Measurements from ENCODE around the gene TFDP1. TPM values are rescaled to one million over a fixed set of nuclear protein-coding genes. Genes with fewer than 3 reads are reported as not detected.

TFDP1 gene, protein sequence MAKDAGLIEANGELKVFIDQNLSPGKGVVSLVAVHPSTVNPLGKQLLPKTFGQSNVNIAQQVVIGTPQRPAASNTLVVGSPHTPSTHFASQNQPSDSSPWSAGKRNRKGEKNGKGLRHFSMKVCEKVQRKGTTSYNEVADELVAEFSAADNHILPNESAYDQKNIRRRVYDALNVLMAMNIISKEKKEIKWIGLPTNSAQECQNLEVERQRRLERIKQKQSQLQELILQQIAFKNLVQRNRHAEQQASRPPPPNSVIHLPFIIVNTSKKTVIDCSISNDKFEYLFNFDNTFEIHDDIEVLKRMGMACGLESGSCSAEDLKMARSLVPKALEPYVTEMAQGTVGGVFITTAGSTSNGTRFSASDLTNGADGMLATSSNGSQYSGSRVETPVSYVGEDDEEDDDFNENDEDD
- total RNA-seq: 10 to 100 TPM; 29.7 to 36.6 TPM
- polyA plus RNA-seq: 10 to 100 TPM; 17.4 to 36.4 TPM
- long read RNA-seq, donor 1, partial matches to known transcripts: 6 of 16 reads
- long read RNA-seq, donor 1, other reads (novel, unspliced or antisense): 10 of 16 reads
- long read RNA-seq, donor 2, transcript TFDP1-201 (12 exons, 2,648 nt): major isoform, 7 of 38 reads
- long read RNA-seq, donor 2, partial matches to known transcripts: 5 of 38 reads
- long read RNA-seq, donor 2, other reads (novel, unspliced or antisense): 25 of 38 reads

DNA sequence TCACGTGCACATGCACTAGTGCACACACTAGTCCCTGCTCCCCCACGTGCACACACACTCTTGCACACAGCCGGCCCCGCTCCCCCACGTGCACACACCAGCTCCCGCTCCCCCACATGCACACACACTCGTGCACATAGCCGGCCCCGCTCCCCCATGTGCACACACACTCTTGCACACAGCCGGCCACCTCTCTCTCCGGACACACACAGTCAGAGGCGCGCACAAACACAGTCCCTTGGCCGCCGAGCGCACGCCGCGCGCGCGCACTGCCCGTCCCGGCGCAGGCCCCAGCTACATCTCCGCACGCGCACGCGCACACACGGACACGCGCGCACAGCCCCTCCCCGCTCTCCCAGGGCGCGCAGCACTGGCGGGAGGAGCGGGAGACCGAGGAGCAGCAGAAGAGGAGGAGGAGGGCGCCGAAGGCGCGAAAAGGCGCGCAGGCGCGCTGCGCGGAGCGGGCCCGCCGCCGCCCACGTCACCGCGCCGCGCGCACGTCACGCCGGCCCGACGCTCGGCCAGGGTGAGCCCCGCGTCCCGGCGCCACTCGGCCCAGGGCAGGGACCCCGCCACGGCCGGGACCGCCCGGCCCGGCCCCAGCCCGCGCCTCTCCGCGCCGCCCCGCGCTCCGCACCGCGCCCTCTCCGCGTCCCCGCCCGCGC is at the start of gene TFDP1:
TSS of gene TFDP1 (plus strand) at position 549 of the 665 bp plus-strand sequence. CDS start 1,085 bp downstream, outside the sequence.
- Histone ChIP-seq H3K9me3 (ENCODE audit: control insufficient read depth, low read length) (no peaks in the 10 kb centered on the region), H3K27me3 (ENCODE audit: control insufficient read depth in 1 of 2, insufficient read depth in 2 of 2, low read length in 1 of 2) (no peaks in the 10 kb centered on the region), H3K27ac (ENCODE audit: low read depth in 1 of 2, low read length in 2 of 2) (no peak within 1 kb of the TSS), H3K36me3 (ENCODE audit: control insufficient read depth in 1 of 2, insufficient read depth in 2 of 2, low read length in 1 of 2) (no peaks in the 10 kb centered on the region), H3K4me1 (ENCODE audit: control insufficient read depth in 1 of 2, insufficient read depth in 2 of 2, low read length in 2 of 2) (no peaks in the 10 kb centered on the region), H3K4me3 (ENCODE audit: low read length in 2 of 2) (peak within 1 kb of the TSS; percentile 65 to 92)
- WGBS, 2 donors: 2 to 3% methylated on average over 61 to 92 of the region's 92 CpGs
- intact Hi-C loops (cut with DNase I): no loop called here
- peak; percentile 75 to 90 for DNase-seq
- peak; percentile 75 for ATAC-seq (ENCODE audit: low FRiP score)

DNA sequence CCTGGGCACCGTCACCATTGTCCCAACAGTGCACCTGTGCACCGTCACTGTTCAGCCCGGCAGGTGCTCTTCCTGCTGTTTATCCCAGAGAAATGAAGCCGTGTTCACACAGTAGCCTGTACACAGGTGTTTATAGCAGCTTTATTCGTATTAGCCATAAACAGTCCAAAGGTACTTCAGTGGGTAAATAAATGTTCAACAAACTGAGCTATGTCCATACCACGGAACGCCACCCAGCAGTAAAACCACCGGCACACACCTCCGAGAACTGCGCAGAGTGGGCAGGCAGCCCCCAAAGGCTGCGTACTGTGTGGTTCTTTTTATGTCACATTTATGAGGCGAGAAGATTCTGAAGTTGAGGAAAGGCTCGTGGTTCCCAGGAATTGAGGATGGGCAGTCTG is 49.2 kb upstream of the TFDP1 start:
- Histone ChIP-seq H3K27ac (ENCODE audit: low read depth in 1 of 2, low read length in 2 of 2) (no peak overlapping the region), H3K36me3 (ENCODE audit: control insufficient read depth in 1 of 2, insufficient read depth in 2 of 2, low read length in 1 of 2) (peaks cover 0 to 14% of the 10 kb centered on the region in 2 donors), H3K9me3 (ENCODE audit: control insufficient read depth, low read length) (no peaks in the 10 kb centered on the region), H3K4me1 (ENCODE audit: control insufficient read depth in 1 of 2, insufficient read depth in 2 of 2, low read length in 2 of 2) (no peaks in the 10 kb centered on the region), H3K27me3 (ENCODE audit: control insufficient read depth in 1 of 2, insufficient read depth in 2 of 2, low read length in 1 of 2) (no peaks in the 10 kb centered on the region), H3K4me3 (ENCODE audit: low read length in 2 of 2) (no peak overlapping the region)
- ATAC-seq (ENCODE audit: low FRiP score): no peak
- peak in 1 of 2 donors; percentile 33 for DNase-seq
- 92 to 95% methylated on average over 13 of the region's 13 CpGs for WGBS, 2 donors
- intact Hi-C loops (cut with DNase I): no loop called here

DNA sequence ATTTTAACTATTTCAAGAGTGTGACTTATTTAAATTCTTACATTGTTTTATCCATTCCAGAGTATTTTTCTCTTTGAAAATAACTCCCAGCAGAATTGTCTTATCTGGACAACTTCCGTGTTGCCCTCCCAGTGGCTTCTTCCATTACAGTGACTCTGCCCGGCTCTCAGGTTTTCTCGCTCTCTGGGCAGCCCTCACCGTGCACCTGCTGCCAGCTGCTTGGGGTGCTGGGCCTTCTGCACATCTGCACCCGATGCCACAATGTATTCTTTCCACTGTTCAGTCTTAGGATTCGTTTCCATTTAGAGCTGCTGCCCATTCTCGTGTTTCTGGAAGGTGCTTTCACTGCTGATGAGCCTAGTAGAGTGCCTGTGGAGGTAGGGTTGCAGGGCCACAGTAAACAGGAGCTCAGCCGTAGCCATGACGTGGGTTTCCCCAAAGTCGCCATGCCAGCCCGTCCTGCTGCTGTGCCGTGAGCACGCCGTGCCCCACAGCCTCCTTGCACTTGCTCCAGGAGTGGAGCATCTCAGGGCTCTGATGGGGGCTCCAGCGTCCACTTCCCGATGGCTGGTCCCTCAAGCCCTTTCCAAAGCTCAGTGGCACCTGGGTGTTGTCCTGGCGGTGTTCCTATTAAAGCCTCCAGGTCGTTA is 48.0 kb upstream of the TFDP1 start:
- Histone ChIP-seq H3K4me3 (ENCODE audit: low read length in 2 of 2) (no peak overlapping the region), H3K36me3 (ENCODE audit: control insufficient read depth in 1 of 2, insufficient read depth in 2 of 2, low read length in 1 of 2) (peaks cover 0 to 11% of the 10 kb centered on the region in 2 donors), H3K9me3 (ENCODE audit: control insufficient read depth, low read length) (no peaks in the 10 kb centered on the region), H3K4me1 (ENCODE audit: control insufficient read depth in 1 of 2, insufficient read depth in 2 of 2, low read length in 2 of 2) (no peaks in the 10 kb centered on the region), H3K27me3 (ENCODE audit: control insufficient read depth in 1 of 2, insufficient read depth in 2 of 2, low read length in 1 of 2) (no peaks in the 10 kb centered on the region), H3K27ac (ENCODE audit: low read depth in 1 of 2, low read length in 2 of 2) (no peak overlapping the region)
- WGBS, 2 donors: 92% methylated on average over 18 of the region's 18 CpGs
- intact Hi-C loops (cut with DNase I): no loop called here
- ATAC-seq (ENCODE audit: low FRiP score): no peak
- peak in 1 of 2 donors; percentile 65 for DNase-seq

DNA sequence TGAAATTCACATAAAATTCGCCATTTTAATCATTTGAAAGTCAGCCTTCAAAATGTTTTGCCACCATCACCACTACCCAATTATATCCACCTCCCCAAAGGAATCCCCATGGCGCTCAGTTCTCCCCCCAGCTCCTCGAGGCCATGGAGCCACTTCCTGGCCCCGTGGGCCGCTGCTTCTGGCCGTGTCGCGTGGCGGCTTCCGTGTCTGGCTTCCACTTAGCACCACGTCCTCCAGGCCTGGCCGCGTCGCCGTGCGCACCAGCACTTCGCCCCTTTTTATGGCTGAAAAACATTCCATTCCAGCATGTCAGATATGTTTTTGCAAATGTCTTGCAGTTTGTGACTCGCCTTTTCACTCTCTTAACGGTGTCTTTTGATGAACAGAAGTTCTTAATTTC is 47.3 kb upstream of the TFDP1 start:
- Histone ChIP-seq H3K36me3 (ENCODE audit: control insufficient read depth in 1 of 2, insufficient read depth in 2 of 2, low read length in 1 of 2) (peaks cover 0 to 11% of the 10 kb centered on the region in 2 donors), H3K27me3 (ENCODE audit: control insufficient read depth in 1 of 2, insufficient read depth in 2 of 2, low read length in 1 of 2) (no peaks in the 10 kb centered on the region), H3K4me1 (ENCODE audit: control insufficient read depth in 1 of 2, insufficient read depth in 2 of 2, low read length in 2 of 2) (no peaks in the 10 kb centered on the region), H3K4me3 (ENCODE audit: low read length in 2 of 2) (no peak overlapping the region), H3K9me3 (ENCODE audit: control insufficient read depth, low read length) (no peaks in the 10 kb centered on the region), H3K27ac (ENCODE audit: low read depth in 1 of 2, low read length in 2 of 2) (no peak overlapping the region)
- ATAC-seq (ENCODE audit: low FRiP score): no peak
- intact Hi-C loops (cut with DNase I): no loop called here
- 95% methylated on average over 19 of the region's 19 CpGs for whole genome bisulfite sequencing, 2 donors
- DNase-seq: peak in 1 of 2 donors; percentile 46

DNA sequence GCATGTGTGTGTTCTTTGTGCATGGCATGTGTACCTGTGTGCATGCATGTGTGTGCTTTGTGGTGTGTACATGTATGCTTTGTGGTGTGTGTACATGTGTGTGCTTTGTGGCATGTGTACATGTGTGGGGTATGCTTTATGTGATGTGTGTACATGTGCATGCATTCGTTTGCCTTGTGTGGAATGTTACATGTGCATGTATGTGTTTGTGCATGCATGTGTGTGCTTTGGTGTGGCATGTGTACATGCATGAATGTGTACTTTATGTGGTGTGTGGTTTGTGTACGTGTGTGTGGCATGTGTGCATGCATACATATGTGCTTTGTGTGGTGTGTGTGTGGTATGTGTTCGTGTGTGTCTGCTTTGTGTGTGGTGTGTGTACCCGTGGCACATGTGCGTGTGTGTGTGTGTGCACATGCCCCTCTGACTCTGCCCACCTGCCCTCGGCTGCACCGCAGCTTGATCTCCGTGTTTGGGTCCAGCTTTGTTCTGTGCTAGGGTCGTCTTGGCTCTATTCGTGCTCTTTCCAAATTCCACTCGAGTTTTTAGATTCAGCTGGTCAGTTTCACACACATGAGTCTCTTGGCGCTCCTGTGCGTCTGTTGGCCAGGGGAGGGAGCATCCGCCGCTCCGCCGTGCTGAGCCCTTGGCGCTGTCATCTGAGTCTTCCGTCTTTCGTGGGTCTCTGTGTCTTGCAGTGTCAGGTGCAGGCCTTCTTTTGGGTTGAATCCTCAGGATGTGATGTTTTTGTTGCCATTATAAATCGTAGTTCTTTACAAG is 46.5 kb upstream of the TFDP1 start:
- Histone ChIP-seq H3K9me3 (ENCODE audit: control insufficient read depth, low read length) (no peaks in the 10 kb centered on the region), H3K36me3 (ENCODE audit: control insufficient read depth in 1 of 2, insufficient read depth in 2 of 2, low read length in 1 of 2) (peaks cover 0 to 11% of the 10 kb centered on the region in 2 donors), H3K4me3 (ENCODE audit: low read length in 2 of 2) (no peak overlapping the region), H3K27ac (ENCODE audit: low read depth in 1 of 2, low read length in 2 of 2) (no peak overlapping the region), H3K4me1 (ENCODE audit: control insufficient read depth in 1 of 2, insufficient read depth in 2 of 2, low read length in 2 of 2) (no peaks in the 10 kb centered on the region), H3K27me3 (ENCODE audit: control insufficient read depth in 1 of 2, insufficient read depth in 2 of 2, low read length in 1 of 2) (no peaks in the 10 kb centered on the region)
- 89 to 91% methylated on average over 21 of the region's 21 CpGs for WGBS, 2 donors
- ATAC-seq (ENCODE audit: low FRiP score) (no peak), DNase-seq (peak in 1 of 2 donors; percentile 55)
- intact Hi-C loops (cut with DNase I): no loop called here

DNA sequence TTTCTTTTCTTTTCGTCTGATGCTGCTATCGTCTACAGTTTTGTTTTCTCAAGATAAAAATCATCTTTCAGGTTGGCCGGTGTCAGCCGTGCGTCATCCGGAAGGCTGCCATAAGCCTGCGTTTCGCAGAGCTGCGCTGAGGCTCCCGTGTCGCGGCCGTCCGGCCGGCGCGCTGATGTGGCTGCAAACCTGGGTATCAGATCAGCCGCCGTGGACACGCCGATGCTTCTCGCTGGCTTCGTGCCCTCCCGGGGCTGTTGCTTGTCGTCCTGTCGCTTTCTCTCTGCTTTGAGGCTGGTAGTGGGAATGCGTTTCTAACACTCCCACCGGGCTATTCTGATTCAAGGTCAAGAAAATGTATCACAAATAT is 45.9 kb upstream of the TFDP1 start:
- H3K36me3 ChIP-seq (ENCODE audit: control insufficient read depth in 1 of 2, insufficient read depth in 2 of 2, low read length in 1 of 2): peaks cover 0 to 11% of the 10 kb centered on the region in 2 donors
- intact Hi-C loops (cut with DNase I): no loop called here
- no peaks in the 10 kb centered on the region for H3K4me1 ChIP-seq (ENCODE audit: control insufficient read depth in 1 of 2, insufficient read depth in 2 of 2, low read length in 2 of 2)
- no peak for ATAC-seq (ENCODE audit: low FRiP score)
- H3K27me3 ChIP-seq (ENCODE audit: control insufficient read depth in 1 of 2, insufficient read depth in 2 of 2, low read length in 1 of 2): no peaks in the 10 kb centered on the region
- no peaks in the 10 kb centered on the region for H3K9me3 ChIP-seq (ENCODE audit: control insufficient read depth, low read length)
- H3K27ac ChIP-seq (ENCODE audit: low read depth in 1 of 2, low read length in 2 of 2): no peak overlapping the region
- H3K4me3 ChIP-seq (ENCODE audit: low read length in 2 of 2): no peak overlapping the region
- WGBS, 2 donors: 90% methylated on average over 28 of the region's 28 CpGs
- peak in 1 of 2 donors; percentile 66 for DNase-seq

DNA sequence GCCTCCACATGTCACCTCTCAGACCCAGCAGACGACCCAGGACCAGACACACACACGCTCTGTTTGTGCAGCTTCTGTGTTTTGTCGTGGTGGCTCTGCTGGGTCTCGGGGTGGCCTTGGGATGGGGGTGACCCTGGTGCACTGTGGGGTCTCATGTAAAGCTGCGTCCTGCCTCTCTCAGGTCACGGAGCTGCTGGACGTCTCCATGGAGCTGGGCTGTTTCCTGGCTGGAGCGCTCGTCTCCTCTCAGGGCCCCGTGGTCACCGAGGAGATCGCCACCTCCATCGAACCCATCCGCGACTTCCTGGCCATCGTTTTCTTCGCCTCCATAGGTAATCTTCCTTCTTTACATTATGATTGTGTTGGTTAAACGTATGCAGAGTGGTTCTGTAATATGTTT is 45.4 kb upstream of the TFDP1 start:
- no peak overlapping the region for H3K4me3 ChIP-seq (ENCODE audit: low read length in 2 of 2)
- H3K4me1 ChIP-seq (ENCODE audit: control insufficient read depth in 1 of 2, insufficient read depth in 2 of 2, low read length in 2 of 2): no peaks in the 10 kb centered on the region
- no peaks in the 10 kb centered on the region for H3K9me3 ChIP-seq (ENCODE audit: control insufficient read depth, low read length)
- intact Hi-C loops (cut with DNase I): no loop called here
- ATAC-seq (ENCODE audit: low FRiP score) (no peak), DNase-seq (peak in 1 of 2 donors; percentile 37)
- H3K36me3 ChIP-seq (ENCODE audit: control insufficient read depth in 1 of 2, insufficient read depth in 2 of 2, low read length in 1 of 2): peaks cover 0 to 11% of the 10 kb centered on the region in 2 donors
- WGBS, 2 donors: 88 to 94% methylated on average over 18 of the region's 18 CpGs
- no peaks in the 10 kb centered on the region for H3K27me3 ChIP-seq (ENCODE audit: control insufficient read depth in 1 of 2, insufficient read depth in 2 of 2, low read length in 1 of 2)
- H3K27ac ChIP-seq (ENCODE audit: low read depth in 1 of 2, low read length in 2 of 2): no peak overlapping the region

DNA sequence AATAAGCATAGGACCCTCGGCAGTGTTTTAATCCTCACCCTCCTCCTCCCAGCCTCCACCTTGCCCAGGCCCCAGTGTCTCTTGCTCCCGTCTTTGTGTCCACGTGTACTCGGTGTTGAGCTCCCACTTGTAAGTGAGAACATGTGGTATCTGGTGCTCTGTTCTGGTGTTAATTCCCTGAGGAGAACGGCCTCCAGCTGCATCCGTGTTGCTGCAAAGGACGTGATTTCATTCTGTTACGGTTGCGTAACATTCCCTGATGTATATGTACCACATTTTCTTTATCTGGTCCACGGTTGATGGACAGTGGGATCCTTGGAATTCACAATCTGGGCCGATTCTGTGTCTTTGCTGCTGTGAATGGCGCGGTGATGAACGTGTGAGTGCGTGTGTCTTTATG is 44.7 kb upstream of the TFDP1 start:
- Histone ChIP-seq H3K4me1 (ENCODE audit: control insufficient read depth in 1 of 2, insufficient read depth in 2 of 2, low read length in 2 of 2) (no peaks in the 10 kb centered on the region), H3K36me3 (ENCODE audit: control insufficient read depth in 1 of 2, insufficient read depth in 2 of 2, low read length in 1 of 2) (peaks cover 0 to 11% of the 10 kb centered on the region in 2 donors), H3K27ac (ENCODE audit: low read depth in 1 of 2, low read length in 2 of 2) (no peak overlapping the region), H3K9me3 (ENCODE audit: control insufficient read depth, low read length) (no peaks in the 10 kb centered on the region), H3K4me3 (ENCODE audit: low read length in 2 of 2) (no peak overlapping the region), H3K27me3 (ENCODE audit: control insufficient read depth in 1 of 2, insufficient read depth in 2 of 2, low read length in 1 of 2) (no peaks in the 10 kb centered on the region)
- ATAC-seq (ENCODE audit: low FRiP score) (no peak), DNase-seq (peak in 1 of 2 donors; percentile 48)
- intact Hi-C loops (cut with DNase I): no loop called here
- WGBS, 2 donors: 92 to 97% methylated on average over 15 of the region's 15 CpGs
